ENCODE measurements around the gene MAN1C1.

DNA sequence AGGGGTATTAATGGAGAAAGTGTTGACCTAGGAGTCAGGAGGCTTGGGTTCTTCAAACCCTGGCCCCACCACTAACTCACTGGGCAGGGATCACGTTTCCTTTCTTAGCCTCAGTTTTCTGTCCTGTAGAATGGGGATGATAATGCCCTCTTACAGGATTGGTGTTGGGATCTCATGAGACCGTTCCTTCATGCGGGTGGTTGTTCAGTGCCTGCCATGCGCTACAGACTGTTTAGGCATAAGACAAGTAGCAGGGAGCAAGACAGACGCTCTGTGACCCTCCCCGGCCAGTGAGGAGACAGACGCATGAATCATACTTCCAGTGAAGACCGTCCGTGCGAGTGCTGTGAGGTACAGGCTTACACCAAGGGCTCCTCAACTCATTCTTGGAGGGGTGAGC is 81.7 kb downstream of the MAN1C1 start:
- TF ChIP-seq, protein P1, sequence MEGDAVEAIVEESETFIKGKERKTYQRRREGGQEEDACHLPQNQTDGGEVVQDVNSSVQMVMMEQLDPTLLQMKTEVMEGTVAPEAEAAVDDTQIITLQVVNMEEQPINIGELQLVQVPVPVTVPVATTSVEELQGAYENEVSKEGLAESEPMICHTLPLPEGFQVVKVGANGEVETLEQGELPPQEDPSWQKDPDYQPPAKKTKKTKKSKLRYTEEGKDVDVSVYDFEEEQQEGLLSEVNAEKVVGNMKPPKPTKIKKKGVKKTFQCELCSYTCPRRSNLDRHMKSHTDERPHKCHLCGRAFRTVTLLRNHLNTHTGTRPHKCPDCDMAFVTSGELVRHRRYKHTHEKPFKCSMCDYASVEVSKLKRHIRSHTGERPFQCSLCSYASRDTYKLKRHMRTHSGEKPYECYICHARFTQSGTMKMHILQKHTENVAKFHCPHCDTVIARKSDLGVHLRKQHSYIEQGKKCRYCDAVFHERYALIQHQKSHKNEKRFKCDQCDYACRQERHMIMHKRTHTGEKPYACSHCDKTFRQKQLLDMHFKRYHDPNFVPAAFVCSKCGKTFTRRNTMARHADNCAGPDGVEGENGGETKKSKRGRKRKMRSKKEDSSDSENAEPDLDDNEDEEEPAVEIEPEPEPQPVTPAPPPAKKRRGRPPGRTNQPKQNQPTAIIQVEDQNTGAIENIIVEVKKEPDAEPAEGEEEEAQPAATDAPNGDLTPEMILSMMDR (IDR thresholded peaks at IDR 0.05; ENCODE audit: borderline replicate concordance, extremely low read depth, low read length, poor library complexity, severe bottlenecking): no peak
- no peak for TF ChIP-seq EZH2 (IDR thresholded peaks at IDR 0.05; ENCODE audit: borderline replicate concordance, low read depth, low read length, severe bottlenecking)
